HUES6 (cell line): ENCODE measurements around the gene METTL25.
A peak's percentile ranks its signal among the peaks of the same experiment; 100 is the strongest.
"Not testable (repeated sequence)": the region's sequence is repeated elsewhere in the genome, so short reads cannot be mapped to it uniquely, and the experiment has no call there.

Experiments
- H3K27ac ChIP-seq: 2 replicates; pipeline ENCODE4 v1.7.0; 2013; ENCODE audit warnings: low read depth, mild to moderate bottlenecking, low read length, inconsistent platforms
- H3K27me3 ChIP-seq: 2 replicates; pipeline ENCODE4 v1.6.1; 2013; ENCODE audit warnings: low read length; ENCODE audit not compliant: control insufficient read depth, insufficient read depth
- H3K36me3 ChIP-seq: 2 replicates; pipeline ENCODE4 v1.6.1; 2013; ENCODE audit warnings: low read length; ENCODE audit not compliant: control insufficient read depth, insufficient read depth
- H3K4me1 ChIP-seq: 2 replicates; pipeline ENCODE4 v1.6.1; 2013; ENCODE audit warnings: low read length; ENCODE audit not compliant: control insufficient read depth, insufficient read depth
- H3K4me3 ChIP-seq: 2 replicates; pipeline ENCODE4 v1.5.1; 2013; ENCODE audit warnings: low read depth, low read length
- H3K9ac ChIP-seq: one replicate; pipeline ENCODE4 v1.6.1; 2013; ENCODE audit warnings: mild to moderate bottlenecking, low read length
- H3K9me3 ChIP-seq: 2 replicates; pipeline ENCODE4 v1.6.1; 2013; ENCODE audit warnings: low read depth, low read length; ENCODE audit not compliant: control insufficient read depth, insufficient read depth

The METTL25 gene

GRCh38 chr12:82357845-82358199 is 507 bp upstream of the METTL25 start:
- Histone ChIP-seq H3K27me3 (no peaks in the 10 kb centered on the region), H3K4me3 (peak overlapping the region; percentile 96), H3K9ac (peak overlapping the region; percentile 92), H3K9me3 (no peaks in the 10 kb centered on the region), H3K36me3 (peaks cover 38% of the 10 kb centered on the region), H3K27ac (peak overlapping the region; percentile 93), H3K4me1 (peaks cover 3% of the 10 kb centered on the region; the same call in 1 of the 2 replicates)

DNA sequence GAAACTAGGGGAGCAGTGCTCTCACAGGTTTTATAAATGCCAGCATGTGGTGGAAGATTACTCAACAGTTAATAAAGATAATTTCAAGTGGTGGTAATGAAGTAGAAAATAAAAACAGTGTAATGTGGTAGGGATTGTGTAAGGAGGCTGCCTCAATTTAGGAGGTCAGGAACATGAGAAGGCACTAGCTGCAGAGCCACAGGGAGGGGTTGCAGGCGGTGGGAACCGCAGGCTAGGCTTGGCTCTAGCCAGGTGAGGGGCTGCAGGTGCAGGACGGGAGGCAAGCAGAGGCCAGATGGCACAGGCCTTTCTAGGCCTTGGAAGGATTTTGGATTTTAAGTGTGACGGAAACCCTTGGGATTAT is 768 bp downstream of the METTL25 start:
- H3K4me1 ChIP-seq: peaks cover 3% of the 10 kb centered on the region; the same call in 1 of the 2 replicates
- no peak overlapping the region for H3K9ac ChIP-seq
- H3K27me3 ChIP-seq: no peaks in the 10 kb centered on the region
- H3K27ac ChIP-seq: no peak overlapping the region
- H3K4me3 ChIP-seq: peak overlapping the region; percentile 96
- H3K36me3 ChIP-seq: peaks cover 25% of the 10 kb centered on the region
- H3K9me3 ChIP-seq: no peaks in the 10 kb centered on the region

DNA sequence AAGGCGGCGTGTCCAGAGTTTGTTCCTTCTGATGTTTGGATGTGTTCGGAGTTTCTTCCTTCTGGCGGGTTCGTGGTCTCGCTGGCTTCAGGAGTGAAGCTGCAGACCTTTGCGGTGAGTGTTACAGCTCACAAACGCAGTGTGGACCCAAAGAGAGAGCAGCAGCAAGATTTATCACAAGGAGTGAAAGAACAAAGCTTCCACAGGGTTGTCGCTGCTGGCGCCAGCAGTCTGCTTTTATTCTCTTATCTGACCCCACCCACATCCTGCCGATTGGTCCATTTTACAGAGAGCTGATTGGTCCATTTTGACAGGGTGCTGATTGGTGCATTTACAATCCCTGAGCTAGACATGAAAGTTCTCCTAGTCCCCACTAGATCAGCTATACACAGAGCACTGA is 2.5 kb downstream of the METTL25 start:
- H3K36me3 ChIP-seq: peaks cover 10% of the 10 kb centered on the region
- not testable (repeated sequence) for H3K9ac ChIP-seq, H3K4me3 ChIP-seq, H3K27ac ChIP-seq, H3K27me3 ChIP-seq, H3K9me3 ChIP-seq, H3K4me1 ChIP-seq

- Histone ChIP-seq H3K36me3 (peaks cover 4% of the 10 kb centered on the region), H3K9ac (no peak overlapping the region)
Observed at GRCh38 chr12:82361461-82361915, 3.2 kb downstream of the METTL25 start.

GRCh38 chr12:82363990-82364389 is 5.7 kb downstream of the METTL25 start:
- Histone ChIP-seq H3K4me1 (no peaks in the 10 kb centered on the region), H3K4me3 (no peak overlapping the region), H3K27me3 (no peaks in the 10 kb centered on the region), H3K9ac (no peak overlapping the region), H3K27ac (no peak overlapping the region), H3K9me3 (no peaks in the 10 kb centered on the region), H3K36me3 (no peaks in the 10 kb centered on the region)

More at GRCh38 chr12:82361461-82361915, 3.2 kb downstream of the METTL25 start:
- Histone ChIP-seq H3K4me3 (no peak overlapping the region), H3K27me3 (no peaks in the 10 kb centered on the region), H3K27ac (no peak overlapping the region), H3K9me3 (no peaks in the 10 kb centered on the region), H3K4me1 (peaks cover 3% of the 10 kb centered on the region; the same call in 1 of the 2 replicates)

GRCh38 chr12:82366197-82366596 is 7.9 kb downstream of the METTL25 start:
- Histone ChIP-seq H3K4me1 (no peaks in the 10 kb centered on the region), H3K27me3 (no peaks in the 10 kb centered on the region), H3K27ac (no peak overlapping the region), H3K36me3 (no peaks in the 10 kb centered on the region), H3K9me3 (peaks cover 4% of the 10 kb centered on the region; the same call in 1 of the 2 replicates), H3K4me3 (no peak overlapping the region), H3K9ac (no peak overlapping the region)

GRCh38 chr12:82375201-82375600 is 16.9 kb downstream of the METTL25 start:
- Histone ChIP-seq H3K4me3 (no peak overlapping the region), H3K9me3 (peaks cover 9% of the 10 kb centered on the region), H3K9ac (no peak overlapping the region), H3K4me1 (no peaks in the 10 kb centered on the region; the same call in 1 of the 2 replicates), H3K27me3 (no peaks in the 10 kb centered on the region), H3K27ac (no peak overlapping the region), H3K36me3 (no peaks in the 10 kb centered on the region)

GRCh38 chr12:82378997-82379396 is 20.7 kb downstream of the METTL25 start:
- H3K9ac ChIP-seq: no peak overlapping the region
- H3K36me3 ChIP-seq: no peaks in the 10 kb centered on the region
- no peaks in the 10 kb centered on the region for H3K4me1 ChIP-seq
- no peak overlapping the region for H3K4me3 ChIP-seq
- H3K27ac ChIP-seq: no peak overlapping the region
- H3K27me3 ChIP-seq: no peaks in the 10 kb centered on the region
- H3K9me3 ChIP-seq: peaks cover 9% of the 10 kb centered on the region

DNA sequence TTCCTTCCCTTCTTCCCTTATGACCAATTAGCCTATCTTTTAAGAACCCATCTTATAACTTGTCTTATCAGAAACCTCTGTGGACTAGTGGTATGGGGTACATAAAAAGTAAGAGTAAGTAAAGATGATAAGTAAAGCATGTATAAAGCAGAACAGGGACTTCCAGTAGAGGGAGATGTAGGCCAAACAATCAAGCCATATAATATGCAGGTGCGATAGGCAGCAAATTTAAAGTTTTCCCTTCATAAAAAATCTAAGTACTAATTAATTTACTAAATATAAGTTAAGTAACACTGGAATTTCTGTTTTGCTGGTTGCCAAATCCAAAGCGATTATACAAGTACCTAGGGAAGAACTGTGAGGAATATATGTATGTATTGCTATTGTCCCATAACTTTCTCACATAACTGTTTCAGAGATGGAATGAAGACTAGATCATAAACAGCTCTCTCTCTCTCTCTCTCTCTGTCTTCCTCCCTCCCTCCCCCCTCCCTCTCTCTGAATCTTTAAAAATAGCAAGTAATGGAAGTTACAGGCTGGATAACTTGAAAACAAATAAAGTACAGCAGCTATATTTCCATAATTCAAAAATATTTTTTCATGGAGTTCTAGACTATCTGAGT is 25.7 kb downstream of the METTL25 start:
- H3K4me1 ChIP-seq: no peaks in the 10 kb centered on the region
- no peaks in the 10 kb centered on the region for H3K9me3 ChIP-seq
- H3K27ac ChIP-seq: no peak overlapping the region
- H3K9ac ChIP-seq: no peak overlapping the region
- no peak overlapping the region for H3K4me3 ChIP-seq
- no peaks in the 10 kb centered on the region; the same call in 1 of the 2 replicates for H3K36me3 ChIP-seq
- H3K27me3 ChIP-seq: no peaks in the 10 kb centered on the region

- no peak overlapping the region for H3K9ac ChIP-seq
- H3K9me3 ChIP-seq: no peaks in the 10 kb centered on the region
- H3K4me1 ChIP-seq: no peaks in the 10 kb centered on the region
- H3K4me3 ChIP-seq: no peak overlapping the region
- H3K27ac ChIP-seq: no peak overlapping the region
- H3K27me3 ChIP-seq: no peaks in the 10 kb centered on the region
- H3K36me3 ChIP-seq: no peaks in the 10 kb centered on the region; the same call in 1 of the 2 replicates
Observed at GRCh38 chr12:82398879-82399278, 40.5 kb downstream of the METTL25 start.

DNA sequence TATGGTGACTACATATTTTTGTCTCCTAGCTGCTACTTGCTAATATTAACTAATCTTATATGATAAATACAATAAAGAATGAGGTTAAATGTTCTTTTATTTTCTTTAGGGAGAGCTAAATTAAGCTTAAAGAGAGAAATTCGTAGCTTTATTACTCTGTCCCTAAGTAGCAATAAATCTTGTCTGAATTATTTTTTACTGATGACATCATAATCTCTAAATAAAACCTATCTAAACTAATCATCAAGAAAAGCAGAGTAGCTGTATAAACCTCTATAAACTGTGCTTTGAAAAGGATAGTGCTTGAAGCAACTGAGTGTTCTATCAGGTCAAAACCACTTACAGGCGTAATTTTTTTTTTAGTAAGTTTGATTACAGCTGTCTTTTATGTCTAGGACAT is 42.5 kb downstream of the METTL25 start:
- Histone ChIP-seq H3K27ac (no peak overlapping the region), H3K9me3 (no peaks in the 10 kb centered on the region), H3K4me3 (no peak overlapping the region), H3K27me3 (no peaks in the 10 kb centered on the region), H3K36me3 (no peaks in the 10 kb centered on the region; the same call in 1 of the 2 replicates), H3K4me1 (no peaks in the 10 kb centered on the region), H3K9ac (no peak overlapping the region)
